HG03469 (cell line): ENCODE data around the gene MCEE.
"Not testable (repeated sequence)": the region's sequence is repeated elsewhere in the genome, so short reads cannot be mapped to it uniquely, and the experiment has no call there.

Experiments used
- ATAC-seq: cut with Tn5 transposase; IDR thresholded peaks from one replicate; pipeline ENCODE4 v1.9.1; 2021; ENCODE audit warnings: mild to moderate bottlenecking, moderate library complexity, moderate number of reproducible peaks; ENCODE audit not compliant: unreplicated experiment

MCEE gene

DNA sequence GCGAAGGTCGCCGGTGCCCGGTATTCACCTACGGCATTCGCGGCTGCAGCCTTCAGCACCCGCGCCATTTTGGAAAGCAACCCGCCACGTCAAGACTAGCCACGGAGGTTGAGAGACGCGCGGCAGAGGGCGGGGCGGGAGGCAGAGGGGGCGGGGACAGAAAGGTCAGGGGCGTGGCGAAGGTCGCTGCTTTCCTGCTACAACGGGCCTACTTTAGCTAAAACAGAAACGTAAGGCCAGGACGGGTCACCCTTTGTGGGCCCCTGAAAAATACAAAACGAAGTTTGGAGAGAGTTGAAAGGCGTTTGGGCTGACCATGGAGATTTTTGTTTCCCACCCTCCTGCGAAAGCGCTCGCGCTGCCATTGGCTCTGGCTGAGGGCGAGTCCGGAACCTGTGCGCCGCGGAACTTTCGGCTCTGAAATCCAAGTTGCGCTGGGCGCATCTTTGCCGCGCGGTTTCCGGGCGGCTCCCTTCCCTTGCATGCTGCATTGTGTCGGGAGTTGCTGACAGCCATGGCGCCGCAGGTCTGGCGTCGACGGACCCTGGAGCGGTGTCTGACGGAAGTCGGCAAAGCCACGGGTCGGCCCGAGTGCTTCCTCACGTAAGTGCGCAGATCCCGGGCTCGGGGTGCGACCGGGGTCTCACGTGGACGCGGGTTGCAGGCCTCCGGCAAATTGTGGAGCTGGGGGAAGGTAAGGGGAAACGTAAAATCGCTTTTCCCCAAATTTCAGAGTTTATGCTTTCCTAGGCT is at the start of gene MCEE, which contains the start of gene MPHOSPH10:
MCEE (minus strand) TSS at position 78 of the 753 bp plus-strand sequence; CDS start at position 68, 10 bp downstream.
MPHOSPH10 (plus strand) TSS at position 483 of the 753 bp plus-strand sequence; CDS start at position 515, 32 bp downstream.
- peak; percentile 80 for ATAC-seq

DNA sequence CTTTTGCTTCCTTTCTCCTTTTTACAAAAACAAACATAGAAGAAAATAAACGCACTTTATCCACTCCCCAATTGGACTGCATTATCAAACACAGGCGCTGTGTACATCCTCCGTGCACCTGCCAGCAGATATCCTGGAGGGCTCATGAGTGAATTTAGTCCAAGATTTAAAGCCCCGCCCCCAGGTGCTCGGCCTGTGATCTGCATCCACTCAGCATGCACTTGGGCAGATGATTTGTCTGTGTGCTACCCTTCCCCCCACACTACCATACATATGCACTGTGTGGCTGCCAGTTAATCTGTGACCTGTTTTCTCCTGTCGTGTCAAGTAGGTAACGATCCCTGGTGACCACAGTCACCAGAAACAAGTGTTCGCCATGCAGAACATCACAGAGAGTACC is 48.8 kb upstream of the MCEE start:
- ATAC-seq: not testable (repeated sequence)

DNA sequence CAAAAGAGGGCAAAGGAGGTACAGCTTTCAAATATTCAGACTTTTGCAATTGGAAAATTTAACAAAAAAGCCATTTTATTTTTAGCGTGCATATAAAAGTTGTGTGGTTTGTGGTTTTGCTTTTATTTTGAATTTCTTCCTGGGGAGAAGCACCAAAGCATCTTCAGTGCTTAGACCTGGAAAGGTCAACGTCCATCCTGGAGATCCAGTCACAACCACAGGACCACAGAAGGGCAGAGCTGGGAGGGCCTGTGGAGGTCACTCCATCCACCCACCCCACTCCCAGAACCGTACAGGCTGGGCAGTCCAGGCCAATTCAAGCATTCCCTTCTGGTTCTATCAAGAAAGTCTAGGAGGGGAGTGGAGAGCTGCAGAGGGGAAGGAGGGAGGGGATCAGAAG is 44.2 kb upstream of the MCEE start:
- no peak for ATAC-seq

DNA sequence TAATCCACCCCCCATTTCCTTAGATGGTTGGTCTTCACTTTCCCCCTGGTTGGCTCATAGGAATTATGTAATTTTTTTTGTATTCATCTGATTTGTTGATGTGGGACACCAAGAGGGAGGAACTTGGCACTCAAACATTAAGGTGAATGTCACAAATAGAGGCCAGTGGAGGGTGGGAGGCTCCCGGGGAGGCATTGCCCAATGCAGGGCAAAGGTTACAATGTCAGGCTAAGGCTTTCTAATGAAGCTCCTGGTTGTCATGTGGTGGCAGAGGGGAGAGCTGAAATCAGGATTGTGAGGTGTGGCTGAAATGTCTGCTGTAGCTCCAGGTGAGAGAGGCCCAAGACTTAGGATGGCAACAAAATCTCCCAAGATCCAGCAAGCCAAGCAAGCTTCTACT is 43.1 kb upstream of the MCEE start:
- ATAC-seq: no peak

DNA sequence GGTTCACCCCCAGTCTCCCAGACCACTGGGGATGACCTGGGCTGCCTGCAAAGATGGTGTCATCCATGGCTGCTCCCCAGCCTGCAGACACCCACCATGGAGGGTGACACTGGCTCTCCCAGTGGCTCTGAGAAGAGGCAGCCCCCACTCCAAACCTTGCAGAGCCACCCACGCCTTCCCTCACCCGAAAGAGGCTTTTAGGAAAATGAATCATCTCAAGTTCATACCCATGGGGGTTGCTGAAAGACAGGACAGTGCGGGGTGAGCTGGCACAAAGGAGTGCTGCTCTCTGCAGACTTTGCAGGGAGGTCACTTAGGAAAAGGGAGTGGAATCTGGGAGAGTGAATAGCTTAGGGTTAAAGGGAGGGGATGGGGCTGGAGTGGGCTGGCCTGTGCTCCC is 36.8 kb upstream of the MCEE start:
- ATAC-seq: no peak

DNA sequence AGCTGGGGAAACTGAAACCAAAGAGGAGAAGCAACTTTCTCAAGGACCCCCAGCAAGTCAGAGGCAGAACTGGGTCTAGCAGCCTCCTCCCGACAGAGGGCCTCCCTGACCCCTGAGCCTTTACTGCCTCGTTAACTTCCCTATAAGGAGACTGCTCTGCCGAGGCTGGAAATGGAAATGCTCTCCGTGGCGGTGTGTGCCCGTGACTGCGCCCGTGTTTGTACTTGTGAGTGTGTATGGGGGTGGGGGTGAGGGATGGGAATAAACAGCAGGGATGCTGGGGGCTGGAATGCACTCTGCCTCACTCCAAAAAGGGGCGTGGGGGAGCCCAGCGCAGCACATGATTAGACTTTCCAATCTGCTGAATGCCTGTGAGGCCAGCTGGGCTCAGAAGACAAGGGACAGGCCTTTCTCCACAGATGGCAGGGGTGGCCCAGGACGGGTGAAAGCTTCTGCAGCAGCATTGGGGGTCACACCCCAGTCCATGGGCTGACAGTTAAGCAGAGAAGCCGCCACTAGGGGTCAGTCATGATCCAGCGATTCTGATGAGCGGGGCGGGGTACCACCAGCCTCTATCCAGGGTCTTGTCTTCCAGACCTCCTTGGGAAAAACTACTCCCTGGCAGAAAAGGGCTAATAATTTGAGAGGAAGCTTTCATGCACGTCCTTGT is 27.2 kb upstream of the MCEE start:
- ATAC-seq: no peak

DNA sequence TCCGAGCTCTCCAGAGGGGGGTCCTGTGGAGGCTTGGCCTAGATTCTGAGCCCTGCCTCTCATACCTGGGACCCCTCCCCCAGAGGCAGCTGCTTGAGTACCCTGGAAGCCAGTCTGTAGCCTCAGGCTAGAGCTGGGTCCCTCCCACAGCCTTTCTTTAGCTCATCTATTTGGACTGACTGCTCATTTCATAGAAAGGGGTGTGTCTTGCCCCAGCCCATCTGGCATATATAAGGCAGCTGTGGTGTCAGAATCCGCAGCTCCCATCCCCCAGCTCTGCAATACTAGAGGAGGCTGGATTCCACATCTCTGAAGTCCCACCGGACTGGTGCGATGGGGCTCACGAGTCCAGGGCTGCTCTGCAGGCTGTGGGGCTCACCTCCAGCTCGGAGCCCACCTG is 26.5 kb upstream of the MCEE start:
- no peak for ATAC-seq

DNA sequence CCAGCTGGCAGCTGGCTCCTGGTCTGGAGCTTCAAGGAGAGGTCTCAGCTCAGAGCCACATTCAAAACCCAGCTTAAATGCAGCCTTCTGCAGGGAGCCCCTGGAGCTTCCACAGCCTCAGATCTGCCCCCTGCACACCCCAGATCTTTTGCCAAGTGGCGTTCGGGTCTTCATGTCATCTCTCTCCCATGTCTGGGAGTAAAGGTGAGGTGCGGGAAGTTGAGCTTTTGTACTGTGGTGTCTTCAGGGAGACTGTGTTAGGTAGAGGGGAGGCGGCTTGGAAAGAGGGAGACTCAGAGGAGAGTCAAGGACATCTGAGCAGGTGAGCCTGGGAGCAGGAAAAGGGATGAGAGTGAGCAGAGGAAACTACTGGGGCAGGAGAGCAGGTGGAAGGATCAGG is 25.8 kb upstream of the MCEE start:
- no peak for ATAC-seq

DNA sequence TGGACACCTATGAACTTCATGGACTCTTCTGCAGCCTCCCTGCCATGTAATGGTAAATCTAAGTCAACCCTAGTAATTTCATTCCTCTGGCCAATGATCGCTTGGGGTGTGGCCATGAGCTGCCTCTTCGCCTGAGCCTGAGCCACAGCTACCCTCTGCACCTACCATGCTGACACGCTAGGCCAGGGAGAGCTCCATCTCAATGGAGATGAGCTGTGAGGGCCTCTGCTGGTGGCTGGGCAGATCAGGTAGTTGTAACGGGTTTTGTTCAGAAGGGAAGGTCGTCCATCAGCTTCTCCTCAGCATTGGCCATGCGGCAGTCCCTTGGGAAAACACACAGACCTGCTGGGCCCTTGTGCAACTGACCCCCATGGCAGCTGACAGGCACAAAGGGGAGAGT is 24.8 kb upstream of the MCEE start:
- peak; percentile 80 for ATAC-seq

DNA sequence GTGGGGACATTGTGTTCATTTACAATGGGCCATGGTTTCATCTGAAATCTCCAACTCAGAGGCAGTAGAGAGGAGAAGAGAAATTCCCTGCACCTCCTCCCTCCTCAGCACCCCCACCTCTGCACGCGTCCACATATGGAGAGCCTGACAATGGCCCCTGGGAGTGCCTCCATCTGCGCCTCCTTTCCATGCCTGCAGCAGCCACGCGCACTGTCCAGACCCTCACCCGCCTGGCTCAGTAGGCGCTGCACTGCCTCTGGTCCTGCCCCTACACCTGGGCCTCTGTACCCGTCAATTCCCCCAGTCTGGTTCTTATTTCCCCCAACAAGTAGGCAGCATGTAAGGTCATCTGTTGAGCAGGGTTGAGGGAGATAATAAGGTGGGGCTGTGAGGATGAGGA is 24.2 kb upstream of the MCEE start:
- no peak for ATAC-seq

DNA sequence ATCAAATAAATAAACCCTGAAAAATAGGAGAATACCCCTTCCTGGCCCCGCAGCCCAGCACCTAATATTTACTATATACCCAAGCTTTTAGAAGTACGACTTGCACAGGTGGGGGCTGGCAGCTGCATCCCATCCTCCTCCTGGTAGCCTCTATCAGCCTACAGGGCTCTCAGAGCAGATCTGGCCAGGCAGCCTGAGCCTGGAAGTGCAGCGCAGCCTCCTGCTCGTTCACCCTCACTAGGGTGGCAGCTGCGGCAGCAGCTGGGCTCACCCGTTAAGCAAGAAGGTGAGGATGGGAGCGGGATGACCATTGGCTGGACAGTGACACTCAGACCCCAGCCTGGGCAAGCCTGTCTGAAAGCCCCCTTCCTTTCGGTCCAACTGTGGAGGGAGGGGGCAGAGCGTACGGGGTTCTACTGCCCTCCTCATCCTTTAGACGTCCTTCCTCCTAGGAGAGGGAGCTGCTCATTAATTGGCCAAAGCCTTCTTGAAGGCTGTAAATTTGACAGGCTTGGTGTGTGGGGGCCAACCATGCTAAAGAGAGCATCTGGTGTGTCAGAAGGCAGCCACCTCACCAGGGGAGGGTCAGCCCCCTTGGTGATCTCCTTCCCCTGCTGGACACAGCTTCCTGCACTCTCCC is 23.7 kb upstream of the MCEE start:
- no peak for ATAC-seq

DNA sequence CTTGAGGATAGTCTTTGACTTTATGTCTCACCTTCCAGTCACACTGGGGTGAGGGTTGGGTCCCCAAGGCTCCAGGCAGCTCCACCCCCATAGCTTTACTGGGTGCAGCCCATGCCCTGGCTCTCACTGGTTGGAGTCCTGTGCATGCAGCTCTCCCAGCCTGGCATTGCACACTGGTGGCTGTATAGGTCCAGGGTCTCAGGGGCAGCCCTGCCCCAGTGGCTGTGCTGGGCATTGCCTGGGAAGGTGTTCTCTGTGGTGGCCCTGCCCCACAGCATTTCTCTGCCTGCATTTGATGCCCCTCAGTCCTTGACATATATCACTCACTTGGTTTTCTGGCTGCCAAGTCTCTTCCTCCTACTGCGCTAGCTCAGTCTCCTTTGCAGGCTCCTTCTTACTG is 21.6 kb upstream of the MCEE start:
- no peak for ATAC-seq

DNA sequence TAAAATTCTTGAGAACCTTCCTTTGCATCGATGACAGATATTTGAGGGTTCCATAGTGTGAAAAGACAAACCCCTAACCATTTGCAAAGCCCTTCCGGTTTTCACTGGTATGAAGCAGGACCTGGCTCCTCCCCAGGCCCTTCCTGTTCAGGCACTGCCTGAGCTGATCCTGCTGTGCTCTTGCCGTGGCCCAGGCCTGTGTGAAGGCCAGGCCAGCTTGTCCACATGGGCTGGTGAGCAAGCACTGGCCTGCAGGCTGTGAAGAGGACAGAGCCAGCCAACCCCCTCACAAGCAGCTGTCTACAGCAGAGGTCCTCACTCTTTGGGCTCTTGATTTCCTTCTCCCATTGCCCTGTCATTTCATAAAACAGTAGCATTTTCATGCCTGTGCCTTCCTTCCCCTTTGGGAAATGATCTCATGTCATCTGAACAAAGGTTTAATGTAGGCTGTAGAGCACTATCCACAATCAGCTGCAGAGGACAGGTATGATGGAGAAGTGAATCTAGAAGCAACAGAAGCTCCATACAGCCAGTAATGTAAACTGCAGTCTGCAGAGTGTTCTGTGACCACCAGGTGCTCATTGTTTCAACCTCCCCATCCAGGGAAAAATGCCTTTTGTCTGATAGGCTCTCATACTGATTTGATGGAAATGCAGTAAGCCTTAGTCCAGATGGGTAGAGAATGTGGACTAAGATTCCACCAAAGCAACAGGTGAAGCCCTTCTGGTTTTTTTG is 20.2 kb upstream of the MCEE start:
- ATAC-seq: no peak

DNA sequence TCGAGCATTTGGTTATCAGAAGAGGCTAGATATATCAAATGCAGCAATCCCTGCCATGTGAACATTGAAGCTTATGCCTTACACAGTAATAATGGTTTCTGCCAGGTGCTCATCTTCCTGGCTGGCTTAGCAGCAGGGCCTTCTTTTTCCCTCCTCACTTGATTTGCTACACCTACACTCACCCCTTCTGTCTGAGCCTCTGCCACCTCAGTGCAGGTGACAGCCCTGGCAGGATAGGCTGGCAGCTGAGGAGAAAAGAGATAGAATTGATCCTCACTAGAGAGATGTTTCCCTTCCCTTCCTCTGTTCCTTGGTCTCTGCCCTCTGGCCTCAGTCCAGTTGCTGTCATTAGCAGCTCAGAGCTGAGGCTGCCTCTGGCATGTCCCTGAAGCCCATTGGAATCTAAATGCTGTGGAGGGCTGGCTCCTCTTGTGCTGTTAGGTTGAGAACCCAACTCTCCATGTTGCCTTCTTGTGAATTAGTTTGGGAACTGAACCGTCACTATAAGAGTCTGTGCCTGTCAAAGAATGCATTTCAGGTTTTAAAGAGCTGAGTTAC is 18.6 kb upstream of the MCEE start:
- ATAC-seq: no peak

DNA sequence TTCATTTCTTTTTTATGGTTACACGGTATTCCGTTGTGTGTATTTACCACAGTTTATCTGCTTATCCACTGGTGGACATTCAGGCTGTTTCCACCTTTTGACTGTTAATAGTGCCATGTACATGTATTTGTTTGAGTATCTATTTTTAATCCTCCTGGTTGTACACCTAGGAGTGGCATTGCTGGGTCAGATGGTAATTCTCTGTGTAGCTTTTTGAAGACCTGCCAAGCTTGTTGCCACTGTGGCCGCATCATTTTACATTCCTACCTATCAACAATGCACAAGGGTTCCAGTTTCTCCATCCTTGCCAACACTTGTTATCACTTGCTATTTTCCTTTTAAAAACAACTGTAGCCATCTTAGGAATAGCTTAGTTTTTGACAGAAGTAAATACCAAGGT is 13.8 kb upstream of the MCEE start:
- ATAC-seq: no peak

DNA sequence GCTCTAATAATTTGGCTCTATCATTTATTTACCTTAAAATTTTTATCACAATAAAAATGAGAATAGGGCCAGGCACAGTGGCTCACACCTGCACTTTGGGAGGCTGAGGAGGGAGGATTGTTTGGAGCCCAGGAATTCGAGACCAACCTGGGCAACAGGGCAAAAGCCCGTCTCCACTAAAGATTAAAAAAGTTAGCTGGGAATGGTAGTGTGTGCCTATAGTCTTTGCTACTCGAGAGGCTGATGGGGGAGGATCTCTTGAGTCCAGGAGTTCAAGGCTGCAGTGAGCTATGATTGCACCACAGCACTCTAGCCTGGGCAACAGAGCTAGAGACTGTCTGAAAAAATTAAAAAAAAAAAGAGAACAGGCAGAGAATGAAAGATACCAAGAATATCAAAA is 6.1 kb upstream of the MCEE start:
- ATAC-seq: no peak

DNA sequence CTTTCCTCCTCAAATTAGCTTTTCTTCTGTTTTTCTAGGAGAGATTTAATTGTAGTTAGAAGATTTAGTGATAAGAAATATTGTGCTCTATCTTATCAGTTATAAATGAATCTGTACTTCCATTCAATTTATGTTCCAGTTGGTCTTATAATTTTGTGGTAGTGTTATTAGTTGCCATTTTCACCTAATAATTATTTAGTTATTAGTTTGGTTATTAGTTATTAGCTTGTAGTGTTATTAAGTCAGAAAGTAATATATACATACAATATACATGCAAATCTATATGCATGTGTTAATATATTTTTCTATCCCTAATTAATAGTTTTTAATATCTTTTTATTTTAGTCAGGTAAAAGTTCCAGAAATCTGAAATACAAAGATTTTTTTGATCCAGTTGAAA is 3.6 kb upstream of the MCEE start:
- ATAC-seq: no peak

DNA sequence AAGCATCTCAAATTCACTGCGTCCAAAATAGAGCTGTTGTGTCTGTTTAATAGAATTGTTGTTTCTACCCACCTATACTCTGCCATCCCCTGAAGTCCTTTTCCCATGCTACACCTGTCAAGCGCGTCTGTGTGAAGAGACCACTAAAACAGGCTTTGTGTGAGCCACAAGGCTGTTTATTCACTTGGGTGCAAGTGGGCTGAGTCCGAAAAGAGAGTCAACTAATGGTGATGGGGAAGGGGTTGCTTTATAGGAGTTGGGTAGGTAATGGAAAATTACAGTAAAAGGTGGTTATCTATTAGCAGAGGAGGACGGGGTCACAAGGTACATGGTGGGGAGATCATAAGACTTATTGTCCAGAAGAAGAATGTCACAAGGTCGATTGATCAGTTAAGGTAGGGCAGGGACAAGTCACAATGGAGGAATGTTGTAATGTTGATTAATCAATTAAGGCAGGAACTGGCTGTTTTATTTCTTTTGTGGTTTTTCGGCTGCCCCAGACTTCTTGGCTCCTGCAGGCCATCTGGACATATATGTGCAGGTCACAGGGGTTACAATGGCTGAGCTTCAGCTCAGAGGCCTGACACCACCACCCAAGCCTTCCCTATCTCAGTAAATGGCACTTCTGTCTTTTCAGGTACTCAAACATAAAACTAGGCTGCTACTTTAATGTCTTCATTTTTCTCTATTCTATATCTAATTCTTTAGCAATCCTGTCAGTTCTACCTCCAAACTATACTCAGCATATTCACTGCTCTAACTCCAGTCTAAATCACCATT is 1.5 kb upstream of the MCEE start:
- ATAC-seq: not testable (repeated sequence)

DNA sequence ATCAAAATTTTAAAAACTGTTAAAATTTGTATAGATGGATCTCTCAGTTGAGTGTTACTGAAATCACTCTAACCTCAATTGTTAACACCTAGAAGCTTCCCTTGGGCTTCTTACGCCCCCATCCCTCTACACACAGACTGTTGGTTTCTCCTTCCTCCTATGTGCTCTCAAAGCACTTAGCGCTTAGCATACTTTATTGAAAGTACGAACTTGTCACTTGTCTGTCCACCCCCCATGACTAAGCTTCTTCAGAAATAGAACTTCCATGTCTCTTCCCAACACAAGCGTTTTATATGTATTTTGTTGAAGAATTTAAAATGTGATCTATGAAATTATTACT is 846 bp upstream of the MCEE start:
- ATAC-seq: peak; percentile 8

DNA sequence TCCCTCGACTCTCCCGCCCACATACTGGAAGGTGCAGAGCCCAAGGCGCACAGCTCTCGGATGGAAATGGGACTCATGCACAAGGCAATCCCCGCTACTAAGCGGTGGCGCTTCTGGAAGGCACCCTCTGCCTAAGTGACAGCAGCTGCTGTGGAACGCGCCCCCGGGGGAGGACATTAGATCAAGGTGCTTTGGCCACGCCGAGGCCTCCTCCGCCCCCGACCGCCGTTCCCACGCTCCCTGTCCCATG is 202 bp downstream of the MCEE start:
- peak; percentile 31 for ATAC-seq
